GM11168 (cell line): ENCODE measurements around the gene VWCE.

ENCODE experiments used
- in situ Hi-C: fragments of 300-500 bp; cut with MboI; formaldehyde crosslinking; loops from one replicate; pipeline ENCODE4 v1.12.0; 2022; ENCODE audit warnings: low sequenced_read_pairs; ENCODE audit not compliant: unreplicated experiment

Gene VWCE

DNA sequence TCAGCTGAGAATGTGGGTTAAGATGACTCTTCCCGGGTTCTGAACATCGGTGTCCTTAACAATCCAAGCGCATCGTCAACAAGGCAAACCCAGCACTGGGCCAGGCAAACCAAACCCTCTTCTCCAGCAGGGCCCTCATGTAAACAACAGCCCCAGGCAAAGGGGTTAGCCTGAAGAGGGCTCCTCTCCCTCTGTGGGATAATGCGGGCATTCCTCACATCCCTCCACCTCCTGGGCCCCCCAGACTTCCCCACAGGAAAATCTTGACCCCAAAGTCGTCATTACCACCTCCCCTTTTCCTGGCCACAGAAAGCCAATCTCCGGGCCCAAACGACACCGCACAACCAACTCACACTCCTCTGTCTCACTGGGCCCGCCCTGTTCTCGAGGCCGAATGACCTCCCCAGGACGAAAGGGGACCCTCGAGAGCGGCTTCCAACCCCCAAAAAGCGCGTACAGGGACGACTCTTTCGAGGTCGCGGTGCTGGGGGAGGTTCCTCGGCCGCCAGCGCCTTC is 37.2 kb upstream of the VWCE start:
- in situ Hi-C loops = no loop called here

DNA sequence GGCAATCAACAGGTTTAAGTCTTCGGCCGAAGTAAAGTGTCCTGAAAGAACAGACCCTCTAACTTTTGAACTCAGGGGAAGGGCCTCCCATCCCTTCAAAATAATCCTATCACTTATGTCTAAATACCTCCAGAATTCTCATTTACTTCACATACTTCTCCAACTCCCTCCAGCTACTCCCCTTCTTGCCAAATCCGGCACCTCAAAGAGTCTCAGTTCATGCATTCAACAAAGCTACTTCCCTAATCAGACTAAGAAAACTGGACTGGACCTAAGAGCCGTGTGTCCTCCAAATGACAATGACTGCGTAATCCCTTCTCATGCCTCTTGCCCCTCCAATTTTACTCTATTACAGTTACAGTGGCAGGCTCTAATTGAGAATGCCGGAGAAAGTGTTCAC is 36.5 kb upstream of the VWCE start:
- in situ Hi-C loops = no loop called here

DNA sequence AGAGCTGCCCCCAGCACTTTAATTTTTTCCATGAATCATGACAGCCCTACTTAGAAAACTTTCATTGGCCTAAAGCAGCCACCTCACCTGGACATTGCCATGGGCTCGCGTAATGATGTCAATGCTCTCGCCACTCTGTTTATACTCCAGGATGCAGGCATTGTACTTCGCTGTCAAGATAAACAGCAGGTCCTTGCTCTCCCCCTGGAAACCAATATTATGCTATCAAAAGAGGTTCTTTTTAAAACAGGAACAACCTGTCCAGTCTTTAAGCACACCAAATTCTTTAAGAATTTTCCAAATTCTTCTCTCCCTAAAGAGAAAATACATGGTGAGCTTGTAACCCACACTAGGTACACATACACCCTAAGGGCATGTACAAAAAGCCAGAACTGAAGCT is 34.8 kb upstream of the VWCE start:
- in situ Hi-C loops = no loop called here

DNA sequence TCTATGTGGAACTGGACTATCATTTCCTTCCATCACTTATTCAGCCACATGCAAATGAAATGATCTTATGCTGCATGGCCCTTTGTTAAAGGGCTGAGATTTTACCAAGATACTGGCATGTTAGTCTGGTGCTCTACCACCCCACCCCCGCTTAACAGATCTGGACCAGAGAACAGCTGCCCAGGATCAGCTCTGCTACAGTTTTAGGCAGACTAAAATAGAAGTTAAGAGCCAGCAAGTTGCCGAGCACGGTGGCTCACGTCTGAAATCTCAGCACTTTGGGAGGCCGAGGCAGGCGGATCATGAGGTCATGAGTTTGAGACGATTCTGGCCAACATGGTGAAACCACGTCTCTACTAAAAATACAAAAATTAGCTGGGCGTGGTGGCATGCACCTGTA is 33.2 kb upstream of the VWCE start:
- in situ Hi-C loops = no loop called here

DNA sequence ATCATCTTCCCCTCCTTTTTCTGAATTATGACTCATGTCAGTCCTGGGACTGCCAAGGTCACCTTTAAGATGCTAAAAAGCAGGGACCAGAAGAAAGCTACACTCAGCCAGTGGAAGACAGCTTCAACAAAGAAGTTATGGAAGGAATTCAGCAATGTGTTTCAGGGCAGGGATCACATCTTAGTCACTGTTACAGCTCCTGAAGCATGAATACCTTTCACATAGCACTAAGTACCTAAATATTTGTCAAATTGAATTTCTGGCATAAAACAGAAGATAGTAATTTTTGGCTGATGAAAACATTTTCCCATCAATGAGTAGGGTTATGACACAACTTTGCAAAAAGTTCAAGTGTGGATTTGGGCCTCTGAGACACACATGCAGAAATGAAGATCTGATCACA is 32.6 kb upstream of the VWCE start:
- in situ Hi-C loops = no loop called here

DNA sequence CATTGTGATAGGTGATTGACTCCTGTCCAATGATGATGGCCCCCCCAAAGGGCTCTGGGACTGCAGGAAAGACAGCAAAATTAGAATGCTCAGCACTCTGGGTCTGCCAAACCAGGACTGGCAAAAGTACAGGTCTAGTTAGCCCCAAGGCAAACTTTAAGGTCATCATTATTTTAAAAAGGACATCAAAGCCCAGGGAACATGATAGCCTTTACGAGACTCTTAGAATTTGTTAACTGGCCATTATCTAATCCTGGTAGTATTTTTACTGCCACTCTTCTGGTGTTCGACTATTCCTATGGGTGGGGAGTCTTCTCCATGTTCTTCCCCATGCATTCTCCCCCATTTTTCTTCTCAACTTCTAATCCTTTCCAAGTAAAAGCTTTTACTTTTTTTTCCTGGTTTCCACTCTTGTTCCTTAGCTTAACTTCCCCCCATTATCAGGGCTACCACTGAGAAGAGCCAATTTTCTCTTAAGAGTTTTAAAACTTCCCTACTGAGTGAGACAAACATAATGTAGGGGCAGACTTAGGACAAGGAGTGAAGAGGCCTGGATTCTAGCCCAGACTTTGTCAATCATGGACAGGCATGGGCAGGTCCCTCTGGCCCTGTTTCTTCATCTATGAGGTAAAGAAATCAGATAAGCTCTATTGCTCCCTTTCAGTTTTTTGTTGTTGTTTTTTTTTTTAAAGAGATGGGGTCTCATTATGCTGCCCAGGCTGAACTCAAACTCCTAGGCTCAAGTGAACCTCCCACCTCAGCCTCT is 30.7 kb upstream of the VWCE start:
- in situ Hi-C loops = no loop called here

DNA sequence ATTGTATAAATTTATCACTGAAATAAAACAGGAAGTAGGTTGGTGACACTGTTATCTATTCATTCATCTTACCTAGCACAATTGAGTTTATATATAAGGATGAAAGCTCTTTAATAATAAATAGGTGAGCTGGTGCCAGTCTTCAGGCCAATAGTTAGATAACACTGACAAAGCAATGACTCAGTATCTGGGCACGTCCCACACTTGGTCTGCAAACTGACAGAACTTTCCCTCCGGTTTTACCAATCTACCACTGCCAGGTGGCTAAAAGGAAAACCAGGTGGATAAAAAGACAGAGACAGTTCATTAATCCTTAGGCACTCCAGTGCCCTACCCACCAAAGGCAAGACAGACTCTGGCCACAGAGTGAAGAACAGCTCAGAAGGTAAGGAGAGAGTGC is 20.1 kb upstream of the VWCE start:
- in situ Hi-C loops = no loop called here

DNA sequence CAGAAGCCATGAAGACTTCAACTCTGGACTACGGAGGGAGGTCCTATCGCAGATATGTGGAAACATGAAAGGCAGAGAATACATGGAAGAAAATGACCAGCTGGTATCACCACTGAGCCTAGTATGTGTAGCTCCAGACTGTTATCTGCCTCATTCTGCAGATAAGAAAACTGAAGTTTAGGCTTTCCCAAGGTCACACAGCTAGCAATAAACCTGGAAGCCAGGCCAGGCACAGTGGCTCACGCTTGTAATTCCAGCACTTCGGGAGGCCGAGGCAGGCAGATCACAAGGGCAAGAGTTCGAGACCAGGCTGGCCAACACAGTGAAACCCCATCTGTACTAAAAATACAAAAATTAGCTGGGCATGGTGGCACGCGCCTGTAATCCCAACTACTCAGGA is 15.6 kb upstream of the VWCE start:
- in situ Hi-C loops = no loop called here

DNA sequence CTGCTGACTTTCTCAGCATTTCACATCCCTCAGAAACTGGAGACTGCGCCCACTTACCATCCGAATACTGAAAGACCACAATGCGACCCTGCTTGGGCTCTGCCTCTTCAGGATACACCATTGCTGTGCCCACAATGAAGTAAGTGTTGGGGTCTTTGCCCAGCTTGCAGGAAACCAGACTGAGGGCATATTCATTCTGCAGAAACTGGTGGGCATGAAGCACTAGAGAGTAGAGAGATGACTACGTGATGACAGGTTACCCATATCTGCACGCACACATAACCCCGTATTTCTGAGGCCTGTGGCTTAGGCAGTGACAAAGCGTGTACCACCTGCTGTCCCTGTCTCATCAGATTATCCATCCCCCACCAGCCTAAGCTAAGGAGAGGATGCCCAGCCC is 14.6 kb upstream of the VWCE start:
- in situ Hi-C loops = no loop called here

DNA sequence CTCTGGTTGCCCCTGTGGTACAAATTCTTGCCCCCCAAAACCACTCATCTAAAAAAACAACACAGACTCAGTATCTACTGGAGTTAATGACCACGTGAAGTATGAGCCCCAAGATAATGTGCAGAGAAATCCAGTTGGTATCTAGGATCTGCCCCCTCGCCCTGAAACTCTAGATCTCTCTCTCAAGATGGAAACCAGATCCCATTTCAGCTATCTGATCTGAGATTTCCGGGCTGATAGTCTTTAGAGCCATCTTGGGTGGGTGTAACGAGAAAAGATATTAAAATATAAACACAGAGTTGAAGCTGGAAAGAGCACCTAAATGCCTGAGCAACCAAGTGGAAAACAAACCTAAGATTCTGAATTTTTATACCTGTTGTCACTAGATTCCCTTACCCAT is 14.0 kb upstream of the VWCE start:
- in situ Hi-C loops = no loop called here

DNA sequence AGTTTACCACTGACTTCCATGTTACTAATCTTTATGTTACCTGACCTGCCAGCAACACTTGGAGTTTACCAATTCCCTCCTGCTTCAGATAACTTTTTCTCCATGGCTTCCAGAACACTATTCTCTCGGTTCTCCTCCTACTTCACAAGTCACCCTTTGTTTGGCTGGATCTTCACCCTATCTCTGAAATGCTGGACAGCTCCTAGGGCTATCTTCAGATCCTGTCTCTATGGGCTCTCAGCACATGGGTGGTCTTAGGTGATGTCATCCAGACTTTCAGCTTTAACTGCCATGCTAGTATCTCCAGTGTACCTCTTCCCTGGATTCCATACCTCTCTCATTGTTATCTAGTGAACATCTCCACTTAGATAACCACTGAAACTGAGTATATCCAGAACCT is 12.2 kb upstream of the VWCE start:
- in situ Hi-C loops = no loop called here

DNA sequence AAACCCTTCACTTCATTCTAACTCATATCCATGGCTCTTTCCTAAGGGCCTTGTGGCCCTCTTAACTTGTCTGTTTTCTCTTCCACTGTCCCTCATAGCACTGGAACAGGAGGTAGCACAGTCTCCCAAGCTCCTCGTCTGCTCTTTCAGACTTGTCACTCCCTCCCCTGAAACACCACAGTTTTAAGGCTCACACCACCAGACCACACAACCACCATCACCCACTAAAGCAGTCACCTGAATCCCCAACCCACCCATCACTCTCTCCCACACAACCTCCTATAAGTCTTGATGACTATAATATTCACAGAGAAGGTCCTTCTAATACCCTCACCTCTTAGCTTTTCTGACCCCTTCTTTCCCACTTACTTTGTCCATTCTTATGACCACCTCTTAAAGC is 11.1 kb upstream of the VWCE start:
- in situ Hi-C loops = no loop called here

DNA sequence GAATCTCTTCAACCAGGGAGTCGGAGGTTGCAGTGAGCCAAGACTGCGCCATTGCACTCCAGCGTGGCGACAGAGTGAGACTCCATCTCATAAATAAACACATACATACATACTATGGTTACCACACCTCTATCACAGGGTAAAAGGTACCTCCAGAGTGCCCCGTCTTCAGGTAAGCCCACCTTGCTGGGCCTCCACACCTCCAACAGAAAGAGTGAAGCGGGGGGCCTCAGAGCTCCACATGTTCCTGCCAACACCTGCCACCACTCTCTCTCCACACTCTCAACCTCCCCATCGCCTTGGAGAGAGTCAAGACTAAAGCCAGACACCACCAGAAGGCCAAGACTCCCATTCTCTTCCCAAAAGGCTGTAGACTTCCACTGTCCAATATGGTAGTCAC is 10.3 kb upstream of the VWCE start:
- in situ Hi-C loops = no loop called here

DNA sequence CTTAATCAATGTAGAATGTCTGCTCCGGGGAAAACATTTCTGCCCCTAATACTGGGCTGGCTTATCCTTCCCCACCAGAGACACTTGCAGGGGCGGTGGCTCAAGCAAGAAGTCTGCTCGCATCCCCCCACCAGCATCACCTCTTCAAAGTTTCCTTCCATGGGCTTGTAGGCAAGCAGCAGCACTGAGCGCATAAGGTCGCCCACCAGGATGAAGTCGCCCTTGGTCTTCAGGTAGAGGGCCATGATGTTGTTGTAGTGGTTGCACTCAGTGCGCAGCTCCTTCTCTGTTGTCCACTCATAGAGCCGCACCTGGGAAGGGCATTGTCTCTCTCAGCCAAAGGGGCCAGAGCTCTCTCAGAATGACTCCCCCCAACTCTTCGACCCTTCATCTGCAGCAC is 8.6 kb upstream of the VWCE start:
- in situ Hi-C loops = no loop called here

DNA sequence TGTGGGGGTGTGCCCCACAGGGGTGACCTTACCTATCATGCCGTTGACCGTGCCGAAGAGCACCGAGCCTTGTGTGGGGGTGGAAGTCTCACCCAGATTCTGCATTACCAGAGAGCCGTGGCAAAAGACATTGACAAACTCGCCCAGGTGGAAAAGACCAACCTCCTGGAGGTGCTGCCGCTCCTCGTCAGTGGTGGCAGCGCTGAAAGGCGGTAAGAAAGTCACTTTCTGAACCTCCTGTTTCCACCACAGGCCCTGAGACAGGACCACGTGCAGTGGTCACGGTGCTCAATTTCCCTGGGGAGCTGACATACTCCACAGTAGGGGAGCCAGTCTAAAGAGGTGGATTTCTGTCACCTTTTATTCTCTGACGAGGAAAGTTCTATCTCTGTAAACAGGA is 7.4 kb upstream of the VWCE start:
- in situ Hi-C loops = no loop called here

DNA sequence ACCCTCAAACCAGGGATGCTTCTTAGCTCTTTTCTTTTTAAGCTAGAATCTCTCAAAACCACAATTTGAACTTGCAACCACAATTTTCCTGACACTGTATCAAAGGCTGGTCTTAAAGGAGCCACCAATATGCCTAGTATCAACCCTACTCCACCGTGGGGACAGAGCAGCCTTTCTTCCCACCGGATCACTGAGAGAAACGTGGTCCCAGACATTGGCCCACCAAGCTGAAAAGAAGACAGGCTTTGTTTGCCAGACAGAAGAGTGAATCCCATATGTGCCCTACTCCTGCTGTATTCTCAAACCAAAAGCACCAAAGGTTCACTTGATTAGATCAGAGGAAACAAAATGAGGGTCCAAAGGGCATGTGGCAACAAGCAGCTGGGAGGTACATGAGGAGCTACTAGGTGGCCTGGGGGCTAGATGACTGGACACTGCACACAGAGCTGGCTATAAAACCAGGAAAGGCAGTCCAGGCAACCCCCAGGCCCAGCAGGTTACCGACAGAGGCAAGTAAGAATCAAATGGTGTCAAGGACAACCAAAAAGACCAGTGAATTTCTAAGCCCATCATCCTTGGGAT is 3.6 kb upstream of the VWCE start:
- in situ Hi-C loops = no loop called here

DNA sequence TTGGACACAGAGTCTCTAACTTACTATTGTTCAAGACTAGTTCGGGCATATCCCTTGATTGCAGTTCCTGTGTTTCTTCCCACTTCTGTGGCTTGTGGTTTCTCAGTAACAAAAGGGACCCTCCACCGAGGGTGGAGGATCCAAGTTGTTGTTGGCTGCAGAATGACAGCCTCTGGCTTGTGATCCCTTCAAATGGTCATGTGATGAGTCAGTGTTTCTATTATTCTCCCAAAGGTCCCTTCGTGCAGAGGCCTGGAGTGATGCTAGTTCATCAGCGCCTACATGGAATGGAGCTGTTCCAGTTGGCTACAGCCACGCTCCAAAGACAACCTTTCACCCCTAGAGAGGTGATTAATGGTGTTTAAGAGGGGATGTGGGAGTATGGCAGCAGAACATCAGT is 2.6 kb upstream of the VWCE start:
- in situ Hi-C loops = no loop called here

DNA sequence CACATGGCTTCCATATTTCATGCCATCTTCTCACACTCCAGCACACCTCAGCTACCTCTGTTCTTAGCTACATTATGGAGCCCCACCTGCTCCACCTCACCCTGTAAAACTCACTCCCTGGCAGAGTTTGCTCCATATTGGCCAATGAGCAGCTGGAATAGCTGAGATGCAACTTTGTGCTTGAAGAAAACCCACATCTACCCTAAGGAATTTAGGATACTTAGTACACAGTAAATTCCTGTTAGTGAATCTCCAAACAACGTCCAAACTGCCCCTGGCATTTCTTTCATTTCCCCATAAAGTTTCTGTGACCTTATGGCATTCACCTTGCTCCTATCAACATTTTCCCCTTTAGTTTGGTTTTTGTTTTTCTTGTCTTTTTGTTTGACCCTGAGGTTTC is 2.2 kb upstream of the VWCE start:
- in situ Hi-C loops = no loop called here

DNA sequence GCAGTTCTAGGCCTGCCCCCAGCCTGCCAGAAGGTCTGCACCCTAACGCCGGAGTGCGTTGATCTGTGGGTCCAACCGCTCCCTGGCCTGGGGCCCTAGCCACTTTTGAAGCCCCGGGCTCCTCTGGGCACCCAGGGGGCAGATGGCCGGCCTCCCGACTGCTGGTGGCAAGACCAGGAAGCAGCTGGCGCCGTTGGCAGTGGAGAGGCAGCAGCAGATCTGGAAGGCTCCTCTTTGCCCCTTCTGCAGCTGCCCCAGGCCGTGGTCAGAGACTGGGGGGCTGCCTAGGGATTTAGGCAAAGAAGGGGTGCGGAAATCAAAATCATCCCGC is 445 bp upstream of the VWCE start:
- in situ Hi-C loops = no loop called here

DNA sequence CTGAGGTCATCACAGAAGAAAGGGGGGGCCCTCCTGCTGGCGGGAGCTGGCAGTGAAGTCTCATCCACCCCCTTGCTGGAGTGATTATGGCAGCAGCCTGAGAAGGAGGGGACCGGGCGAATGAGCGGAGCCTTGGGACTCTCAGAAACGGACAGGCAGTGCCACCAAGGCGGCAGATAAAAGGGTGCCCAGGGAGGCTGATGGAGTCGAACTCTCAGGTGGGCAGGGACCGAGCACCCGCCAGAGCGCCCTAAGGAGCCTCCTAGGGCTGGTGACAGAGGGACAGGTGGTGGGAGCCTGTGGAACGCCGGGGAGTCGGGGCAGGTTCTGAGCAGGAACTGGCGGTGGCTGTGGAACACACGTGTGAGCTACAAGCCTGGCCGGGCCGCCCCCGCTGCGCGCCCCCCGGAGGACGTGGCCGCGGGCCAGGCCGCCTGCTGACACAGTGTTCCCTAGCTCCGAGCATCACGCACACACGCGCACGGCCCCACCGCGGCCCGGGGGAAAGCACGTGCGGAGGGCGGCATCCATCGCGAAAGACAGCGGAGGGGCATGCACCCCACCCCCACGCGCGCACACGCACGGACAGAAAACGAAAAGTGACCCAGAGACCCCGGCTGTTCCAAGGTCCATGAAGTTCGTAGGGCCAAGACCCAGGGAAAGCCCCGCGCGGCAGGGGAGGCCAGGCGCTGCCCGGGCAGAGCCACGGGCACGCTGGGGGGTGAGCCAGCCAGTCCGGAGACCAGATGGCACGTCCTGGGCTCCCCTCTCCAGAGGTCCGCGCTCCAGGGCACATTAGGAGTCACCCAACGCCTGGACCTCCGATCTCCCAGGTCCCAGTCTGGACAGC is 1.0 kb downstream of the VWCE start:
- in situ Hi-C loops = no loop called here

DNA sequence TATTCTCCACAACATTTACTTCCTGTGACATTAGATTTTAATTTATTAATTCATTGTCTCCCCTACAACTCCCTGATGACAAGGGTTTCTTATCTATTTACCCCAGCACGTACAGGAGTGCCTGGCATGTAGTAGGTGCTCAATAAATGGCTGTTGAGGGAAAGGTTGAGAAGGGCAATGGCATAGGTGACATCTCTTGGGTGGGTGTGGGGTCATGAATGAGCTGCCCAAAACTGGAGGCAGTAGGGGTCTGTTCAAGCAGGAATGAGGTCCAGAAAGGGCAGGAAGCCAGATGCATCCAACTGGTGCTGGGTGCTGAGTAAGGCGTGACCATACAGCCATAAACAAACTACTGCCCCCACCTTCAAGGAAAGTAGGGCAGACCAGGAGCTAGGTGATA is 2.8 kb downstream of the VWCE start:
- in situ Hi-C loops = no loop called here
